Measurements from ENCODE around the gene ELL3. TPM values are rescaled to one million over a fixed set of nuclear protein-coding genes. Genes with fewer than 3 reads are reported as not detected.
A peak's percentile ranks its signal among the peaks of the same experiment; 100 is the strongest.

Gene ELL3
- total and polyA plus RNA-seq, 10 of the 15 experiments (the other 5 are each of a cell fraction or from before 2014, with no cell fraction given): 12.9 to 30.3 (median 20.2) TPM

DNA sequence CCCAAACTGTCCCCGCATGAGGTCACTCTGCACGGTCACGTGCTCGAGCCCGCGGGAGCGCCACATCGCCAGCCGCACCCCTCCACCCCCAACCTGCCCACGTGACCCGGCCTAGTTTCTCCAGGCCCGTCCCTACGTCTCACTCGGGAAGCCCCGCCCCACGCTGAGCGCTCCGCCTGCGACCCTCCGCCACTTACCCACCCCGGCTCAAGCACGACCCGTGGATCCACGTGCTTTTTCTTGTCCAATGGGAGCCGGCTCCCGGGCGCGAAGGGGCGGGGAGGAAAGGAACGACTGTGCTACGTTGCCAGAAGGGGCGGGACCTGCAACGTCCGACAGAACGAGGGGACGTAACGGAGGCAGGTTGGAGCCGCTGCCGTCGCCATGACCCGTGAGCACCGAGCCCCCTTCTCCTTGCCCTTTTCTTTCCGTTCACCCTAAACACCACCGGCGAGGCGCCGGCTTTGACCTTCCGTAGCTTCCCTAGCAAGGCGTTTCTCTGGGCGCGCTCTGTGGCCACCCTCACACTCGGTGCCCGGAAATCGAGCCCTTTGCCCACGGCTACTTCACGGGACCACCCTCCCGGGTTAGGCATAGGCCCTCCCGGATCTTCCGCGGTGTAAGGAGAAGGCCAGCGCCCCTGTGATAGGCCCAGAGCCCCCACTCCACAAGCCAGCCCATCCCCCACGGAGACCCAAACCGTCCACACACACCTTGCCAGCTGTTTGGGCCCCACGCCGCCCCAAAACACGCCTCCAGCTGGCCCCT, 15.4 kb upstream of the ELL3 start, which contains the start of gene SERF2 (continued):
- TF ChIP-seq BHLHE40 (IDR thresholded peaks at IDR 0.05; ENCODE audit: borderline replicate concordance in 1 of 2, low read depth in 2 of 2, low read length in 1 of 2): peak; percentile 96 to 99
- TF ChIP-seq ZNF24 (IDR thresholded peaks at IDR 0.05): no peak
- TF ChIP-seq MXI1 (IDR thresholded peaks at IDR 0.05; ENCODE audit: low read depth, low read length): peak; percentile 27; the same call in 1 of the 2 replicates
- TF ChIP-seq, protein P1, sequence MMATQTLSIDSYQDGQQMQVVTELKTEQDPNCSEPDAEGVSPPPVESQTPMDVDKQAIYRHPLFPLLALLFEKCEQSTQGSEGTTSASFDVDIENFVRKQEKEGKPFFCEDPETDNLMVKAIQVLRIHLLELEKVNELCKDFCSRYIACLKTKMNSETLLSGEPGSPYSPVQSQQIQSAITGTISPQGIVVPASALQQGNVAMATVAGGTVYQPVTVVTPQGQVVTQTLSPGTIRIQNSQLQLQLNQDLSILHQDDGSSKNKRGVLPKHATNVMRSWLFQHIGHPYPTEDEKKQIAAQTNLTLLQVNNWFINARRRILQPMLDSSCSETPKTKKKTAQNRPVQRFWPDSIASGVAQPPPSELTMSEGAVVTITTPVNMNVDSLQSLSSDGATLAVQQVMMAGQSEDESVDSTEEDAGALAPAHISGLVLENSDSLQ (IDR thresholded peaks at IDR 0.05): peak; percentile 58
- no peak for TF ChIP-seq HSF1 (IDR thresholded peaks at IDR 0.05; ENCODE audit: low read depth, low read length)
- peak; percentile 82 for TF ChIP-seq MEF2B (IDR thresholded peaks at IDR 0.05; ENCODE audit: partially characterized antibody, poor library complexity, severe bottlenecking)
- TF ChIP-seq GATAD2B (conservative IDR thresholded peaks at IDR 0.05; ENCODE audit: low read depth): peak; percentile 69
- TF ChIP-seq TAF1 (IDR thresholded peaks at IDR 0.05; ENCODE audit: borderline replicate concordance, low read depth, low read length): peak; percentile 85
- peak; percentile 99 for TF ChIP-seq RAD51 (IDR thresholded peaks at IDR 0.05)
- TF ChIP-seq, protein P2, sequence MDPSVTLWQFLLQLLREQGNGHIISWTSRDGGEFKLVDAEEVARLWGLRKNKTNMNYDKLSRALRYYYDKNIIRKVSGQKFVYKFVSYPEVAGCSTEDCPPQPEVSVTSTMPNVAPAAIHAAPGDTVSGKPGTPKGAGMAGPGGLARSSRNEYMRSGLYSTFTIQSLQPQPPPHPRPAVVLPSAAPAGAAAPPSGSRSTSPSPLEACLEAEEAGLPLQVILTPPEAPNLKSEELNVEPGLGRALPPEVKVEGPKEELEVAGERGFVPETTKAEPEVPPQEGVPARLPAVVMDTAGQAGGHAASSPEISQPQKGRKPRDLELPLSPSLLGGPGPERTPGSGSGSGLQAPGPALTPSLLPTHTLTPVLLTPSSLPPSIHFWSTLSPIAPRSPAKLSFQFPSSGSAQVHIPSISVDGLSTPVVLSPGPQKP (IDR thresholded peaks at IDR 0.05; ENCODE audit: low read depth, low read length): no peak; the same call in 1 of the 2 replicates
- TF ChIP-seq, protein P3, sequence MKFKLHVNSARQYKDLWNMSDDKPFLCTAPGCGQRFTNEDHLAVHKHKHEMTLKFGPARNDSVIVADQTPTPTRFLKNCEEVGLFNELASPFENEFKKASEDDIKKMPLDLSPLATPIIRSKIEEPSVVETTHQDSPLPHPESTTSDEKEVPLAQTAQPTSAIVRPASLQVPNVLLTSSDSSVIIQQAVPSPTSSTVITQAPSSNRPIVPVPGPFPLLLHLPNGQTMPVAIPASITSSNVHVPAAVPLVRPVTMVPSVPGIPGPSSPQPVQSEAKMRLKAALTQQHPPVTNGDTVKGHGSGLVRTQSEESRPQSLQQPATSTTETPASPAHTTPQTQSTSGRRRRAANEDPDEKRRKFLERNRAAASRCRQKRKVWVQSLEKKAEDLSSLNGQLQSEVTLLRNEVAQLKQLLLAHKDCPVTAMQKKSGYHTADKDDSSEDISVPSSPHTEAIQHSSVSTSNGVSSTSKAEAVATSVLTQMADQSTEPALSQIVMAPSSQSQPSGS (IDR thresholded peaks at IDR 0.05; ENCODE audit: low read length): peak; percentile 73
- no peak for TF ChIP-seq TCF7 (IDR thresholded peaks at IDR 0.05; ENCODE audit: borderline replicate concordance)
- TF ChIP-seq MLLT1 (IDR thresholded peaks at IDR 0.05): peak; percentile 87
- TF ChIP-seq ETV6 (conservative IDR thresholded peaks at IDR 0.05 in 1 of 2, IDR thresholded peaks at IDR 0.05 in 1 of 2; ENCODE audit: borderline replicate concordance in 1 of 2, low read depth in 1 of 2): no peak
- peak; percentile 77; the same call in 1 of the 2 replicates for TF ChIP-seq NFYB (IDR thresholded peaks at IDR 0.05; ENCODE audit: insufficient read depth, low read depth, low read length)
- no peak for TF ChIP-seq MTA3 (IDR thresholded peaks at IDR 0.05; ENCODE audit: borderline replicate concordance, low read length)
- TF ChIP-seq SMARCA5 (IDR thresholded peaks at IDR 0.05): peak; percentile 77; the same call in 1 of the 2 replicates
- TF ChIP-seq POLR2AphosphoS5 (IDR thresholded peaks at IDR 0.05; ENCODE audit: low read length): peak; percentile 99
- no peak; the same call in 1 of the 3 replicates for TF ChIP-seq POU2F2 (IDR thresholded peaks at IDR 0.05; ENCODE audit: borderline replicate concordance, low read depth, low read length)
- TF ChIP-seq SKIL (IDR thresholded peaks at IDR 0.05; ENCODE audit: low read depth, poor library complexity, severe bottlenecking): no peak

Data from GM12878 (cell line).